Keratinocyte (primary cell): Measurements from ENCODE around the gene KCNQ2.

ENCODE experiments used
- EZH2 ChIP-seq: IDR thresholded peaks from one replicate; pipeline ENCODE4 v1.6.1; 2012; ENCODE audit warnings: inconsistent platforms, mild to moderate bottlenecking, low read length, moderate library complexity
- TF ChIP-seq, protein P1 (sequence below), 3 experiments: IDR thresholded peaks in 1 of 3; conservative IDR thresholded peaks in 1 of 3; optimal IDR thresholded peaks in 1 of 3; 2 replicates in 2 of 3; 3 replicates in 1 of 3; pipeline versions ENCODE3 to v1.5.1; 2011; ENCODE audit warnings: low read length in 3 of 3, mild to moderate bottlenecking in 3 of 3, moderate library complexity in 2 of 3, control low read depth in 1 of 3, inconsistent platforms in 1 of 3; ENCODE audit not compliant: insufficient read depth in 2 of 3; ENCODE audit errors: extremely low read depth in 1 of 3

DNA sequence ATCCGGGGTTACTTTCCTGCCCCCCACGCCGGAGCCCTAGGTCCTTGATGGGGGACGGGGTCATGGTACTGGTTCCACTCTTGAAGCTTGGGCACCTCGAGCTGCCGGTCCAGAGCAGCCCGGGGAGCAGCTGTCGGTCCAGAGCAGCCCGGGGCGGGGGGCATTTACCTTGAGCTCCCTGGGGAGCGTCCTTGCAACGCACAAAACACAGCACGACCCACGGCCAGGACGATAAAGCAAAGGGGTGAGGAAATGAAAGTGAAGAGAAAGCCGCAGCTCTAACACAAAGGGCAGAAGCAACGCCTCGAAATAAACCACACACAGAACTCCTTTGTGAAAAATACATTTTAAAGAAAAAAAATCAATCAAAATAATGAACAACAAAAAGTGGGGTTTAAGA lies 39.1 kb downstream of the KCNQ2 start:
- TF ChIP-seq EZH2: no peak
- TF ChIP-seq, protein P1, sequence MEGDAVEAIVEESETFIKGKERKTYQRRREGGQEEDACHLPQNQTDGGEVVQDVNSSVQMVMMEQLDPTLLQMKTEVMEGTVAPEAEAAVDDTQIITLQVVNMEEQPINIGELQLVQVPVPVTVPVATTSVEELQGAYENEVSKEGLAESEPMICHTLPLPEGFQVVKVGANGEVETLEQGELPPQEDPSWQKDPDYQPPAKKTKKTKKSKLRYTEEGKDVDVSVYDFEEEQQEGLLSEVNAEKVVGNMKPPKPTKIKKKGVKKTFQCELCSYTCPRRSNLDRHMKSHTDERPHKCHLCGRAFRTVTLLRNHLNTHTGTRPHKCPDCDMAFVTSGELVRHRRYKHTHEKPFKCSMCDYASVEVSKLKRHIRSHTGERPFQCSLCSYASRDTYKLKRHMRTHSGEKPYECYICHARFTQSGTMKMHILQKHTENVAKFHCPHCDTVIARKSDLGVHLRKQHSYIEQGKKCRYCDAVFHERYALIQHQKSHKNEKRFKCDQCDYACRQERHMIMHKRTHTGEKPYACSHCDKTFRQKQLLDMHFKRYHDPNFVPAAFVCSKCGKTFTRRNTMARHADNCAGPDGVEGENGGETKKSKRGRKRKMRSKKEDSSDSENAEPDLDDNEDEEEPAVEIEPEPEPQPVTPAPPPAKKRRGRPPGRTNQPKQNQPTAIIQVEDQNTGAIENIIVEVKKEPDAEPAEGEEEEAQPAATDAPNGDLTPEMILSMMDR (optimal IDR thresholded peaks at IDR 0.05 in 1 of 3, IDR thresholded peaks at IDR 0.05 in 1 of 3, conservative IDR thresholded peaks at IDR 0.05 in 1 of 3; ENCODE audit: extremely low read depth in 1 of 3, insufficient read depth in 2 of 3, low read length in 3 of 3): no peak
